GM23338 (cell line): ENCODE results near the gene MS4A4A. TPM values are rescaled to one million over a fixed set of nuclear protein-coding genes. Genes with fewer than 3 reads are reported as not detected.

Source experiments
- ATAC-seq: fragments of 200-7000 bp; cut with Tn5 transposase; 3 replicates; pipeline ENCODE4 v1.9.1; 2020
- DNase-seq: peaks from one replicate; pipeline ENCODE4 v3.0.0-alpha.2; 2015; ENCODE audit warnings: low spot score
- H2AFZ ChIP-seq: fragments of 200-600 bp; sonication (generic); 2 replicates; pipeline ENCODE4 v1.8.0; 2016; ENCODE audit warnings: antibody characterized with exemption, mild to moderate bottlenecking, moderate library complexity
- H3F3A ChIP-seq: fragments of 200-600 bp; sonication (generic); replicated peaks from 2 replicates; pipeline ENCODE4 v1.8.0; 2017; ENCODE audit warnings: antibody characterized with exemption, mixed run types, low read depth
- H3K27ac ChIP-seq: fragments of 200-600 bp; sonication (generic); 2 replicates; pipeline ENCODE4 v1.6.1; 2016; ENCODE audit warnings: low read depth
- H3K27me3 ChIP-seq: fragments of 200-600 bp; sonication (generic); 2 replicates; pipeline ENCODE4 v1.8.0; 2016; ENCODE audit warnings: mild to moderate bottlenecking, mixed run types, moderate library complexity; ENCODE audit not compliant: insufficient read depth
- H3K36me3 ChIP-seq: fragments of 200-600 bp; sonication (generic); 2 replicates; pipeline ENCODE4 v1.8.0; 2016; ENCODE audit warnings: mild to moderate bottlenecking; ENCODE audit not compliant: insufficient read depth
- H3K4me1 ChIP-seq: fragments of 200-600 bp; sonication (generic); 2 replicates; pipeline ENCODE4 v1.8.0; 2016; ENCODE audit warnings: mild to moderate bottlenecking, moderate library complexity; ENCODE audit not compliant: insufficient read depth
- H3K4me2 ChIP-seq: fragments of 200-600 bp; sonication (generic); 2 replicates; pipeline ENCODE4 v1.7.1; 2017; ENCODE audit warnings: mixed run types
- H3K4me3 ChIP-seq: fragments of 200-600 bp; sonication (generic); 2 replicates; pipeline ENCODE4 v1.6.1; 2016; ENCODE audit warnings: mixed run types
- H3K79me2 ChIP-seq: fragments of 200-600 bp; sonication (generic); replicated peaks from 2 replicates; pipeline ENCODE4 v1.8.0; 2017; ENCODE audit warnings: mild to moderate bottlenecking; ENCODE audit not compliant: insufficient read depth
- H3K9me2 ChIP-seq: fragments of 200-600 bp; sonication (generic); 2 replicates; pipeline ENCODE4 v1.8.0; 2017; ENCODE audit not compliant: insufficient read depth
- H4K20me1 ChIP-seq: fragments of 200-600 bp; sonication (generic); replicated peaks from 2 replicates; pipeline ENCODE4 v1.8.0; 2017; ENCODE audit warnings: mild to moderate bottlenecking; ENCODE audit not compliant: insufficient read depth
- H3K27ac Mint-ChIP-seq: 2 replicates; pipeline ENCODE4 v1.8.0; 2020; ENCODE audit warnings: inconsistent platforms, mild to moderate bottlenecking, moderate library complexity, mixed read lengths
- H3K27me3 Mint-ChIP-seq: 3 replicates; pipeline ENCODE4 v1.8.0; 2022; ENCODE audit warnings: low read depth, mild to moderate bottlenecking, moderate library complexity, mixed read lengths, inconsistent platforms; ENCODE audit not compliant: insufficient read depth, poor library complexity
- H3K36me3 Mint-ChIP-seq: 3 replicates; pipeline ENCODE4 v1.8.0; 2021; ENCODE audit warnings: low read depth, mild to moderate bottlenecking, inconsistent platforms, moderate library complexity, mixed read lengths
- H3K4me1 Mint-ChIP-seq: 3 replicates; pipeline ENCODE4 v1.8.0; 2020; ENCODE audit warnings: mild to moderate bottlenecking, inconsistent platforms, mixed read lengths
- H3K4me3 Mint-ChIP-seq: 3 replicates; pipeline ENCODE4 v1.8.0; 2021; ENCODE audit warnings: moderate library complexity, mild to moderate bottlenecking, inconsistent platforms, mixed read lengths
- H3K9me3 Mint-ChIP-seq: 3 replicates; pipeline ENCODE4 v1.8.0; 2020; ENCODE audit warnings: moderate library complexity, mild to moderate bottlenecking, inconsistent platforms, mixed read lengths
- CREB1 ChIP-seq: fragments of 250-450 bp; sonication (Bioruptor Pico); IDR thresholded peaks from 2 replicates; pipeline ENCODE4 v1.5.0; 2020; ENCODE audit warnings: low read depth, mild to moderate bottlenecking, moderate library complexity
- ETS1 ChIP-seq: IDR thresholded peaks from 2 replicates; pipeline ENCODE4 v1.6.1; 2016; ENCODE audit warnings: antibody characterized with exemption
- EZH2 ChIP-seq: fragments of 200-600 bp; sonication (generic); IDR thresholded peaks from one replicate; pipeline ENCODE4 v1.8.0; 2017; ENCODE audit warnings: antibody characterized with exemption, mild to moderate bottlenecking, low read depth; ENCODE audit not compliant: unreplicated experiment
- EZH2phosphoT487 ChIP-seq: fragments of 200-600 bp; sonication (generic); IDR thresholded peaks from one replicate; pipeline ENCODE4 v1.8.1; 2018; ENCODE audit warnings: antibody characterized with exemption; ENCODE audit not compliant: unreplicated experiment
- JUNB ChIP-seq: IDR thresholded peaks from one replicate; pipeline ENCODE4 v1.6.1; 2016; ENCODE audit warnings: antibody characterized with exemption; ENCODE audit not compliant: unreplicated experiment
- NANOG ChIP-seq: IDR thresholded peaks from 2 replicates; pipeline ENCODE4 v1.6.1; 2016; ENCODE audit warnings: antibody characterized with exemption, borderline replicate concordance
- POLR2AphosphoS5 ChIP-seq: IDR thresholded peaks from 2 replicates; pipeline ENCODE4 v1.6.1; 2016; ENCODE audit warnings: antibody characterized with exemption, low read depth
- REST ChIP-seq: IDR thresholded peaks from one replicate; pipeline ENCODE4 v1.6.1; 2018; ENCODE audit warnings: antibody characterized with exemption; ENCODE audit not compliant: unreplicated experiment
- STAT1 ChIP-seq: IDR thresholded peaks from one replicate; pipeline ENCODE4 v1.6.1; 2016; ENCODE audit warnings: antibody characterized with exemption; ENCODE audit not compliant: unreplicated experiment
- ZNF114 ChIP-seq: fragments of 250-450 bp; sonication (Bioruptor Pico); IDR thresholded peaks from 2 replicates; pipeline ENCODE4 v1.5.0; 2020; ENCODE audit warnings: mild to moderate bottlenecking, moderate library complexity
- ZNF331 ChIP-seq: fragments of 250-450 bp; sonication (Bioruptor Pico); IDR thresholded peaks from 2 replicates; pipeline ENCODE4 v1.5.0; 2020; ENCODE audit warnings: low read depth, mild to moderate bottlenecking, moderate library complexity
- ZNF462 ChIP-seq: fragments of 250-450 bp; sonication (Bioruptor Pico); IDR thresholded peaks from 2 replicates; pipeline ENCODE4 v1.5.0; 2020; ENCODE audit warnings: mild to moderate bottlenecking, moderate library complexity
- polyA plus RNA-seq: library from polyadenylated mRNA; unstranded; fragments of >200 nt; fragmentation: Nextera tagmentation; extraction: Ambion mirVana; gene quantifications from 2 replicates; pipeline ENCODE4 v1.2.1, GENCODE V29; 2016
- total RNA-seq: library from RNA; depleted of rRNA; stranded (reverse); fragments of >200 nt; shearing (Covaris generic); gene quantifications from 2 replicates; pipeline ENCODE4 v1.2.3, GENCODE V29; 2014
- TF ChIP-seq, protein P1 (sequence below), 2 experiments: fragments of 200-600 bp in 1 of 2; sonication (generic) in 1 of 2; conservative IDR thresholded peaks; 2 replicates each; pipeline versions ENCODE4 v1.5.1 to v1.6.1; 2016 to 2017; ENCODE audit warnings: antibody characterized with exemption in 2 of 2, low read depth in 2 of 2, mild to moderate bottlenecking in 2 of 2, moderate library complexity in 1 of 2

Gene MS4A4A
- total and polyA plus RNA-seq, 2 experiments from 2014 or later = not detected

GRCh38 chr11:60321051-60321450 is 40.6 kb downstream of the MS4A4A start:
- peaks cover 1% of the 10 kb centered on the region for H3K27me3 Mint-ChIP-seq
- H3K36me3 Mint-ChIP-seq = 0 out of 3 replicates have a peak, but pooled peaks cover 2% of the 10 kb centered on the region
- ATAC-seq (no peak), DNase-seq (no peak)
- Histone ChIP-seq H3K79me2 (no peaks in the 10 kb centered on the region), H3F3A (no peaks in the 10 kb centered on the region), H3K27me3 (no peaks in the 10 kb centered on the region), H4K20me1 (no peaks in the 10 kb centered on the region), H3K4me1 (no peaks in the 10 kb centered on the region), H3K36me3 (no peaks in the 10 kb centered on the region), H3K4me2 (no peak overlapping the region), H2AFZ (no peak overlapping the region), H3K4me3 (no peak overlapping the region), H3K27ac (no peak overlapping the region), H3K9me2 (peaks cover 5% of the 10 kb centered on the region; the same call in 1 of the 2 replicates)
- H3K4me3 Mint-ChIP-seq = no peak overlapping the region
- peaks cover 4% of the 10 kb centered on the region; the same call in 1 of the 3 replicates for H3K4me1 Mint-ChIP-seq
- TF ChIP-seq REST = no peak
- TF ChIP-seq ETS1 = no peak
- TF ChIP-seq EZH2phosphoT487 = no peak
- TF ChIP-seq CREB1 (CRISPR knock-in tag) = no peak
- TF ChIP-seq, protein P1, sequence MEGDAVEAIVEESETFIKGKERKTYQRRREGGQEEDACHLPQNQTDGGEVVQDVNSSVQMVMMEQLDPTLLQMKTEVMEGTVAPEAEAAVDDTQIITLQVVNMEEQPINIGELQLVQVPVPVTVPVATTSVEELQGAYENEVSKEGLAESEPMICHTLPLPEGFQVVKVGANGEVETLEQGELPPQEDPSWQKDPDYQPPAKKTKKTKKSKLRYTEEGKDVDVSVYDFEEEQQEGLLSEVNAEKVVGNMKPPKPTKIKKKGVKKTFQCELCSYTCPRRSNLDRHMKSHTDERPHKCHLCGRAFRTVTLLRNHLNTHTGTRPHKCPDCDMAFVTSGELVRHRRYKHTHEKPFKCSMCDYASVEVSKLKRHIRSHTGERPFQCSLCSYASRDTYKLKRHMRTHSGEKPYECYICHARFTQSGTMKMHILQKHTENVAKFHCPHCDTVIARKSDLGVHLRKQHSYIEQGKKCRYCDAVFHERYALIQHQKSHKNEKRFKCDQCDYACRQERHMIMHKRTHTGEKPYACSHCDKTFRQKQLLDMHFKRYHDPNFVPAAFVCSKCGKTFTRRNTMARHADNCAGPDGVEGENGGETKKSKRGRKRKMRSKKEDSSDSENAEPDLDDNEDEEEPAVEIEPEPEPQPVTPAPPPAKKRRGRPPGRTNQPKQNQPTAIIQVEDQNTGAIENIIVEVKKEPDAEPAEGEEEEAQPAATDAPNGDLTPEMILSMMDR (conservative IDR thresholded peaks at IDR 0.05; ENCODE audit: low read depth in 2 of 2) = no peak
- TF ChIP-seq STAT1 = no peak
- TF ChIP-seq ZNF331 (CRISPR knock-in tag) = no peak
- TF ChIP-seq ZNF462 (CRISPR knock-in tag) = no peak
- TF ChIP-seq ZNF114 (CRISPR knock-in tag) = no peak
- TF ChIP-seq EZH2 = no peak
- no peak for TF ChIP-seq JUNB
- no peak for TF ChIP-seq POLR2AphosphoS5
- TF ChIP-seq NANOG = no peak
- no peak overlapping the region for H3K27ac Mint-ChIP-seq
- H3K9me3 Mint-ChIP-seq = peaks cover 17% of the 10 kb centered on the region
